ENCODE results near the gene COL4A1.

The COL4A1 gene

GRCh38 chr13:110283736-110284517 is 23.0 kb downstream of the COL4A1 start:
- no peak overlapping the region for H3K4me3 ChIP-seq (ENCODE audit: low read length)
- no peak for DNase-seq (ENCODE audit: low read depth, low spot score)

- no peak for DNase-seq (ENCODE audit: low read depth, low spot score)
- H3K4me3 ChIP-seq (ENCODE audit: low read length) = no peak overlapping the region
Observed at GRCh38 chr13:110282316-110282841, 24.6 kb downstream of the COL4A1 start.

GRCh38 chr13:110281736-110282135 is 25.2 kb downstream of the COL4A1 start:
- DNase-seq (ENCODE audit: low read depth, low spot score) = no peak
- no peak overlapping the region for H3K4me3 ChIP-seq (ENCODE audit: low read length)

DNA sequence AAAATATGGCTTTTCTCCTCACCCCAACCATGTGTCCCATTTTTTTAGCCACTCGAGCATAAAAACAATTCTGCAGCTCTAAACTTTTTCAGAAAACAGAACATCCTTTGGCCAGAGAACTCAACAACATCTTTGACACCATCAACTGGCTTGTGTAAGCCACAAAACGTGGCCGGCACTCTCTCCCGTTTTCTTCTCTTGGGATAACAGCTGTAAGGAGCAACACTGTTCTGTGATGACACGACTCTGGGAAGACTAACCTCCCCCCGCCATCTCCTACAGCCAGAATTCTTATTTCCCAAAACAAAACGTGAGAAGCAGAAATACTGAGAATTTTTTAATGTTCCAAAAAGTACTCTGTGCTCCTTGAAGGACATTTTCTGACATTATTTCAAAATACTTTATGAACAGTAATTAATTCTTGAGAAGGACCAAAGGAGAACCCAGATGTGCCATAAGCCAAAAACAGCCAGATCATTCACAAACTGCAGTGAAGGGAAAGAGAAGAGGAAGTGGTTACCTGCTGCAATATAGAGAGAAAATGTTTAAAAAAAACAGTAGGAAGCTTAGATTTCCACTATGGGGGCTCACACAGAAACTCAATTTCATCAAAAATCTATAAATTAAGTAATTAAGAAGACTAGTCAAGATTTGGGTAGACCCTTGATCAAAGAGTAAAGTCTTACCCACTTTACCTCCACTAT is 25.8 kb downstream of the COL4A1 start:
- DNase-seq (ENCODE audit: low read depth, low spot score) = no peak
- H3K4me3 ChIP-seq (ENCODE audit: low read length) = no peak overlapping the region

DNA sequence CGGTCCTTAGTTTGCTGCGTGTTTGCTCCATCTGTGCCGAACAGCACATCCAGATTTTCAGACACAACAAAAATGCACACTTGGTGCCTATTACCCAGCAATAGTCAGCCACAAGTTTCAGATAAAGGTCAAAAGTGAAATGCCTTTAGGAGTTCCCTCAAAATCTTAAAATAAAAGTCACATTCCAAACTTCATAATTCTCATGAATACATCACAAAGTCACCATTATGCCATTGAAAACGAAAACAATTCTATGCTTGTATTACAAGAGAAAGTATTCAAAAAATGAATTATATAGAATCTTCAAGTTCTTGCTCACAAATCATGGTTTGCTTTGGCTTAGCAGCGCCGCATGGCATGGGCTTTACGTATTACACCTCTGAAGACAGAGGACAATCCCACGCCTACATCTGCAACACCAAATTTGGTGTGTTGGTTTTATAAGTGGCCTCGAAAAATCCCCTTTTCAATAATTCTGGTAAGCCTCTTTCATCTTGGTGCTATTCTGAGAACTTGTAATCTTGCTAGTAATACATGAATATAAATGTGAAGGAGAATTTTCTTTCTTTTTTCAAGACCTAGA is 26.6 kb downstream of the COL4A1 start:
- no peak for DNase-seq (ENCODE audit: low read depth, low spot score)
- no peak overlapping the region for H3K4me3 ChIP-seq (ENCODE audit: low read length)

DNA sequence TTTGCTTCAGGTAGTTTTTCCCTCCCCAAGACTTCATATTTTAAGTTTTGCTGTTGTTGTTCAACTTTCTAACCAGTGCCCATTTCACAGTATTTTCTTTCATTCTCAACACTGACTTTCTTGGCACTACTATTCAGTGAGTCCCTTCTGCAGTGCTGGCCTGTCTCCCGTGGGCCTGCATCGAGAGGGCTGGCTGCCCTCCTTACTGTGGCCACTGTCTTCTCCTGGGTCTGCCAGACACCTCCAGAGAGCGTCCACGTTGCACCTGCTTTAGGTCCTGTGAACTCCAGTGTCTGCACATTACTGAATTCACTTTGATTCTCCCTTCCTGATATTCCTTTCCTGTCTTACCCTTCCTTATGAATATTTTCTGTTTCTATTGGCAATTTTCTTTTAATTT is 27.3 kb downstream of the COL4A1 start:
- H3K4me3 ChIP-seq (ENCODE audit: low read length) = no peak overlapping the region
- no peak for DNase-seq (ENCODE audit: low read depth, low spot score)

DNA sequence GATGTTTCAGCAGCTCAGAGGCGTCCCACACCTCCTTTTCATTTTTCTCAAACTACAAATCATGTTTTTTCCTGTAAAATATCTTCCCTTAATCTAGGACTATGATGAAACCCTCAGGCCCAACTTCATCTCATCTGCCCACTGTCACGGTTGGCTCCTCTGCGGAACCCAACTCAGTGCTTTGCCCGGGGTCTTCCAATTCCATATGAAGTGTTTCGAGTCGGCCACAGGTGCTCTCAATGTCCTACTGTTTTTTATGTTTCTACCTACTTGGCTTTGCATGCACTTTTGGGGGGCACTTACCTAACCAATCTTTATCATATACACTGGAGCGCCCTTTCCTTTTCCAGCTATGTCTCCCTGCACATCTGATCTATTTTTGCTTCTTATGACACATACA is 28.1 kb downstream of the COL4A1 start:
- no peak overlapping the region for H3K4me3 ChIP-seq (ENCODE audit: low read length)
- no peak for DNase-seq (ENCODE audit: low read depth, low spot score)

- DNase-seq (ENCODE audit: low read depth, low spot score) = no peak
- no peak overlapping the region for H3K4me3 ChIP-seq (ENCODE audit: low read length)
Observed at GRCh38 chr13:110277357-110277975, 29.5 kb downstream of the COL4A1 start.

GRCh38 chr13:110276553-110276950 is 30.4 kb downstream of the COL4A1 start:
- no peak overlapping the region for H3K4me3 ChIP-seq (ENCODE audit: low read length)
- DNase-seq (ENCODE audit: low read depth, low spot score) = no peak

GRCh38 chr13:110275931-110276552 is 30.9 kb downstream of the COL4A1 start:
- no peak for DNase-seq (ENCODE audit: low read depth, low spot score)
- no peak overlapping the region for H3K4me3 ChIP-seq (ENCODE audit: low read length)

DNA sequence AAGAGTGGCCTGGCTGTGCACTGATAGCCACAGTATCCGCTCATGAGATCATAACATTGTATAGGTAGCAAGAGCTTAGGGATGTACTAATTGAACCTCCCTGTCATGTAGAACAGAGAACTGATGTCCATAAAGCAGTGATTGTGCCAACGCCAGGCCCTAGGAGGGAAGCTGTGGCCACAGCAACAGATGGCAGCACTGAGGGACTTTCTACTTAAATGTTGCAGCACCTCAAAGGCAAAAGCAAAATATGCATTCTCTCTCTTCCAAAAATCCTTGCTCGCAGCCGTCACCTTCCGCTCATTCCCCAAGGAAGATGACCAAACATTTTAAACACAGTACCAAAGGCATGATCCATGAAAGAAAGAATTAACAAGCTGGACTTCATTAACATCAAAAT is 32.3 kb downstream of the COL4A1 start:
- no peak for DNase-seq (ENCODE audit: low read depth, low spot score)
- no peak overlapping the region for H3K4me3 ChIP-seq (ENCODE audit: low read length)

GRCh38 chr13:110273254-110273653 is 33.7 kb downstream of the COL4A1 start:
- H3K4me3 ChIP-seq (ENCODE audit: low read length) = no peak overlapping the region
- no peak for DNase-seq (ENCODE audit: low read depth, low spot score)

DNA sequence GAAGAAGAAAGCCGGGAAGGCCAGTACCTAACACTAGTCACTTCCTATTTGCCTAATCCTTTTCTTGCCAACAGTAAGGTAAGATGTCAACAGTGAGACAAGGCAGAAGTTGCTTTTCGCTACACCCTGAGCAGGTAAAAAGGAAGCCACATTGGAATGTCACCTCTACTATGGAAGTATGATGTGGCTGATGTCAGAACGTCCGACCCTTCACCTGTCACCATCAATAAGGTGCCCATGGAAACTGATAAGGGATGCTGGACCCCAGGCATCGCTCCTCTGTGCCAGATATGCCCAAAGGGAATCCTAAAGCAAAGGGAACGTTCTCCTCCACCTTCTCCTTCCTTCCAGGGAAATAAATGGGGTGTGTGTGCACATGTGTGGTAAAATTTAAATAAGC is 34.3 kb downstream of the COL4A1 start:
- DNase-seq (ENCODE audit: low read depth, low spot score) = no peak
- no peak overlapping the region for H3K4me3 ChIP-seq (ENCODE audit: low read length)

GRCh38 chr13:110272227-110272626 is 34.7 kb downstream of the COL4A1 start:
- no peak for DNase-seq (ENCODE audit: low read depth, low spot score)
- H3K4me3 ChIP-seq (ENCODE audit: low read length) = no peak overlapping the region

DNA sequence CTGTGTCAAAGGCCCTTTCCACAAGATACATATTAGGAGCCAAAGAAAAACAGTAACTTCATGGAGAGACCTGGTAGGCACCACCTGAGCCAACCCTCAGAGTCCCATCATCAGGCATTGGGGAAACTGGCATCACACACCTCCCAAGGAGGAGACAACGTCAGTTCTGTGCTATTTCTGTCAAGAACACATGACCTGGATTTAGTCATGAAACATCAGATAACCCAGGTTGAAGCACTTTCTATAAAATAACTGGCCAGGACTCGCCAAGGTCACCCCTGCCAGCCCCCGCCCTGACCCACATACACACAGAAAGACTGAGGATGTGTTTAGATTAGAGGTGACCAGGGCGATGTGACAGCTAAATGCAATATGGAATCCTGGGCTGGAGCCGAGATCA is 35.6 kb downstream of the COL4A1 start:
- H3K4me3 ChIP-seq (ENCODE audit: low read length) = no peak overlapping the region
- no peak for DNase-seq (ENCODE audit: low read depth, low spot score)

DNA sequence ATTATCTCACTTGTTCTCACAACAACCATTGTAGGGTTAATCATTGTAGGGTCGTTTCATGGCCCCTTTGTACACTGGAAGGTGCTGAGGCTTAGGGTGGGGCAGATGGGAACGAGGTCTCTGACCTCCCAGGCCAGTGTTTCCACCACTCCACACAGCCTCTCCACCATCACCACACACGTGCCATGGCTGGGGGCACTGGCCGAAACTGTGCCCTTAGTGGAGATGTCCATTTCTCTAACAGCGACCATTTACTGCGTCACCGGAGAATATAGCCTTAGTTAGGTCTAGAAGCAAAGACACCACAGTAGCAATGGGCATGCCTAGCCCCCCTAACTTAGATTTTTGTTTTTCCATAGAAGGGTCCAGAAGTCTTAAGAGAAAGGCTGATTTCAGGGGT is 36.5 kb downstream of the COL4A1 start:
- DNase-seq (ENCODE audit: low read depth, low spot score) = no peak
- H3K4me3 ChIP-seq (ENCODE audit: low read length) = no peak overlapping the region

DNA sequence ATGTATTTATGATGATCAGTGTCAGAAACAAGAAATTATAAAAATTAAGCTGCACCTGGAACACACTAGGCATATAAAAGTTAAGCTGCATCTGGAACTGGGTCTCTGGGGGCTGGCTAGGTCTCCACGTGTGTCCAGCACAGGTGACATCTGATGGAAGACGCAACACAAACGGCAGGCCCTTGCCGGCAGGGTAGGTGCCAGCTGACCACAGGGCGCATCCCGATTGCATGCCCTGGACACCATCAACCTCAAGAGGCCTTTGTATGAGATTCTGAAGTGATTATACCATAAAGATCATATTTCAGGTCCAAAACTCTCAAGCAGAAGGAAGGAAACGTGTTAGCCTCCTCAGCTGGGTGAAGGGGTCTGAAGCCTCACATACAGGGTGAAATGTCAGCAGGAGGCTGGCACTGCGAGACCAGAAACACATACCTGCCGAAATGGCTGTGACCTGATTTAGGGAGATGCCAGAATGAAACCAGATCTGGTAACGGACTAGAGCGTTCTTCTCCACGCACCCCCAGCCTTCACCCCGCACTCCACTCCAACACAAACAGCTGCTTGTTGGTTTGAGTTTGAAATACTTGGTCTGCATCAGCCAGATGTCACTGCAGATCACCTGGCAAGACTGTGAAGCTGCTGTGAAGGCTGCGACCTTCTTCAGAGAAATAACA is 37.3 kb downstream of the COL4A1 start:
- no peak for DNase-seq (ENCODE audit: low read depth, low spot score)

DNA sequence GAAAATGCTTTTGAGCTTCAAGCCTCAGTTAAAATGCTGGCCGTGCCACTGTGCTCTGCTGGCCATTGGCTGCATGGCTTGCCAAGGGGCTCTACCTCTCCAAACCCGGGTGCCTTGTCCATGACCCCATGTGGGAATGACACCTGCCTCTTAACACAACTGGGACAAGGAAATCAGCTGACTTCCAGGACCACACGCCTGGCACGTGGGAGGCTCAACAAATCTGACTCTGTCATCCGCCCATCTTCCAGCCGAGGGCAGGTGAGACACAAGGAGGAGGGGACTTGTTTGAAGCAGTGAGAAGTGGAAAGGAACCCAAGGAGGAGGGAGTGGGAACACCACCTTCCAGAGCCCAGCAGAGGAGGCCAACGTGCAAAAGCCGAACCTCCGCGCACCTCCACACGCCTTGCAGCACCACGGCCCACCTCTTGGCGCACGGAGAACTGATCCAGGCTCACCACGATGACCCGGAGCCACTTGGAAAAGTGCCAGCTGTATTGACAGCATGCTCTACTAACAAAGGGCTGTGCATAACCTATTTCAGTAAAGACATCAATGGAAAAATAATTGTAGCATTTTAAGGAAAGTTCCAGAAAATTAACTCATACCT is 38.3 kb downstream of the COL4A1 start:
- no peak for DNase-seq (ENCODE audit: low read depth, low spot score)
- no peak overlapping the region for H3K4me3 ChIP-seq (ENCODE audit: low read length)

More for the DNA sequence above, 37.3 kb downstream of the COL4A1 start:
- no peak overlapping the region for H3K4me3 ChIP-seq (ENCODE audit: low read length)
